ENCODE data around the gene SSH2.

DNA sequence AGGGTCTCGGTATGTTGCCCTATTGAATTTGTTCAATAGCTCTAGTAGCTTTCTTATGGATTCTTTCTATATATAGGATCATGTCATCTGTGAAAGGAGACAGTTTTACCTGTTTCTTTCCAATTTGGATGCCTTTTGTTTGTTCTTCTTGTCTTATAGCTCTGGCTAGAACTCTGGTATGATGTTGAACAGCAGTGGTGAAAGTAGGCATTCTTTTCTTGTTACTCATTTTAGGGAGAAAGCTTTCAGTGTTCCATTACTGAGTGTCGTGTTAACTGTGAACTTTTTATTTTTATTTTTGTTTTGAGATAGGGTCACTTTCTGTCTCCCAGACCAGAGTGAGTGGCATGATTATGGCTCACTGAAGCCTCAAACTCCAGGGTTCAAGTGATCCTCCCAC is 32.6 kb upstream of the SSH2 start:
- TF ChIP-seq, protein P1, sequence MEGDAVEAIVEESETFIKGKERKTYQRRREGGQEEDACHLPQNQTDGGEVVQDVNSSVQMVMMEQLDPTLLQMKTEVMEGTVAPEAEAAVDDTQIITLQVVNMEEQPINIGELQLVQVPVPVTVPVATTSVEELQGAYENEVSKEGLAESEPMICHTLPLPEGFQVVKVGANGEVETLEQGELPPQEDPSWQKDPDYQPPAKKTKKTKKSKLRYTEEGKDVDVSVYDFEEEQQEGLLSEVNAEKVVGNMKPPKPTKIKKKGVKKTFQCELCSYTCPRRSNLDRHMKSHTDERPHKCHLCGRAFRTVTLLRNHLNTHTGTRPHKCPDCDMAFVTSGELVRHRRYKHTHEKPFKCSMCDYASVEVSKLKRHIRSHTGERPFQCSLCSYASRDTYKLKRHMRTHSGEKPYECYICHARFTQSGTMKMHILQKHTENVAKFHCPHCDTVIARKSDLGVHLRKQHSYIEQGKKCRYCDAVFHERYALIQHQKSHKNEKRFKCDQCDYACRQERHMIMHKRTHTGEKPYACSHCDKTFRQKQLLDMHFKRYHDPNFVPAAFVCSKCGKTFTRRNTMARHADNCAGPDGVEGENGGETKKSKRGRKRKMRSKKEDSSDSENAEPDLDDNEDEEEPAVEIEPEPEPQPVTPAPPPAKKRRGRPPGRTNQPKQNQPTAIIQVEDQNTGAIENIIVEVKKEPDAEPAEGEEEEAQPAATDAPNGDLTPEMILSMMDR (IDR thresholded peaks at IDR 0.05) = no peak
- no peak for TF ChIP-seq EZH2phosphoT487 (IDR thresholded peaks at IDR 0.05)

All from neural progenitor cell (in vitro differentiated cells).